ENCODE results near the gene SCAF8. TPM values are rescaled to one million over a fixed set of nuclear protein-coding genes. Genes with fewer than 3 reads are reported as not detected.

Gene SCAF8
- total RNA-seq, 1 donor: 40.5 TPM

DNA sequence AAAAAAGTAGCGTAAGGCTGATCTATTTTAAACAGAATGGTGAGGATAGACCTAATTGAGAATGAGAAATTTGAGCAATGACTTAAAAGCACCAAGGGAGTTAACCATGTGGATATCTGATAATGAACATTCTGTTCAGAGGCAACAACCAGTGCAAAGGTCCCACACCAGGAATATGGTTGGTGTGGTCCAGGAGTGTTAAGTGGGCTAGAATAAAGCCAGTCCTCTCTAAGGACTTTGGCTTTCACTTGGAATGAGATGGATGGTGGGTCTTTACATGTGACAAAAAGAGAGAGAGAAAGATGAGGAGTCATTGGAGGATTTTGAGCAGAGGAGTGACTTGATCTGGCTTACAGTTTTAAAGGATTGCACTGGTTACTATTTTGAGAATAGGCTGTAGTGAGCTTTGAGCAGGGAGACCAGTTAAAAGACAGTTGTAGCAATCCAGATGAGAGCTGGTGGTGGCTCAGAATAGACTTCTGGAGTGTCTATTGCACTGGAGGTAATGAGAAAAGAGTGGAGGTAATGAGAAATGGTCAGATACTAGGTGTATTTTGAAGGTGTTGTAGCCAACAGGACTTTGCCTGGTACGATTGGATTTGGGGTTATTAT, 89.8 kb downstream of the SCAF8 start:
- peaks cover 51% of the 10 kb centered on the region for H3K36me3 ChIP-seq (ENCODE audit: insufficient read depth, low read length)
- no peaks in the 10 kb centered on the region for H3K27me3 ChIP-seq (ENCODE audit: insufficient read depth, low read length)
- no peak for DNase-seq (ENCODE audit: insufficient read length, low spot score, missing footprints)
- H3K4me3 ChIP-seq (ENCODE audit: insufficient read depth, low read length): no peak overlapping the region
- peaks cover 20% of the 10 kb centered on the region for H3K79me2 ChIP-seq (ENCODE audit: insufficient read depth, low read length)
- no peak overlapping the region for H2AFZ ChIP-seq (ENCODE audit: low read length)
- H3K4me1 ChIP-seq (ENCODE audit: insufficient read depth, low read length): no peaks in the 10 kb centered on the region
- H3K27ac ChIP-seq (ENCODE audit: low read depth, low read length): no peak overlapping the region
- TF ChIP-seq, protein P1, sequence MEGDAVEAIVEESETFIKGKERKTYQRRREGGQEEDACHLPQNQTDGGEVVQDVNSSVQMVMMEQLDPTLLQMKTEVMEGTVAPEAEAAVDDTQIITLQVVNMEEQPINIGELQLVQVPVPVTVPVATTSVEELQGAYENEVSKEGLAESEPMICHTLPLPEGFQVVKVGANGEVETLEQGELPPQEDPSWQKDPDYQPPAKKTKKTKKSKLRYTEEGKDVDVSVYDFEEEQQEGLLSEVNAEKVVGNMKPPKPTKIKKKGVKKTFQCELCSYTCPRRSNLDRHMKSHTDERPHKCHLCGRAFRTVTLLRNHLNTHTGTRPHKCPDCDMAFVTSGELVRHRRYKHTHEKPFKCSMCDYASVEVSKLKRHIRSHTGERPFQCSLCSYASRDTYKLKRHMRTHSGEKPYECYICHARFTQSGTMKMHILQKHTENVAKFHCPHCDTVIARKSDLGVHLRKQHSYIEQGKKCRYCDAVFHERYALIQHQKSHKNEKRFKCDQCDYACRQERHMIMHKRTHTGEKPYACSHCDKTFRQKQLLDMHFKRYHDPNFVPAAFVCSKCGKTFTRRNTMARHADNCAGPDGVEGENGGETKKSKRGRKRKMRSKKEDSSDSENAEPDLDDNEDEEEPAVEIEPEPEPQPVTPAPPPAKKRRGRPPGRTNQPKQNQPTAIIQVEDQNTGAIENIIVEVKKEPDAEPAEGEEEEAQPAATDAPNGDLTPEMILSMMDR (IDR thresholded peaks at IDR 0.05; ENCODE audit: extremely low read depth, low read depth, low read length): no peak
- no peaks in the 10 kb centered on the region for H3K9me3 ChIP-seq (ENCODE audit: low read depth, low read length)
- H4K20me1 ChIP-seq (ENCODE audit: insufficient read depth, low read length): peaks cover 3% of the 10 kb centered on the region
- no peak overlapping the region for H3K4me2 ChIP-seq (ENCODE audit: insufficient read depth, low read length)

DNA sequence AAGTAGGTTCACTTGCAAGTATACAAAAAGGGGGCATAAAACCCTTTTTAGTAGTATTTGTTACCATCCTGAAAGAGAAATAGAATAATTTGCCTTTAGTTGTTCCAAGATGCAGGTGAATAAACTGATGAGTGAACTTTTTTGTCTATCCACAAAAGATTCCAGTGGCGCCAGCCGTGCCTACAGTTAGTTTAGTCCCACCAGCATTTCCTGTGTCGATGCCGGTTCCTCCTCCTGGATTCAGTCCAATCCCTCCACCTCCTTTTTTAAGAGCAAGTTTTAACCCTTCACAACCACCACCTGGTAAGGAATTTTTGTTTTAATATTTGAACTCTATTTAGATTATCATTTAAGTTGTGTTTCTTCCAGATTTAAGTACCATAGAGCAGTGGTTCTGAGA, 90.9 kb downstream of the SCAF8 start:
- DNase-seq (ENCODE audit: insufficient read length, low spot score, missing footprints): no peak
- no peak overlapping the region for H2AFZ ChIP-seq (ENCODE audit: low read length)
- no peak overlapping the region for H3K4me3 ChIP-seq (ENCODE audit: insufficient read depth, low read length)
- TF ChIP-seq, protein P1 (IDR thresholded peaks at IDR 0.05; ENCODE audit: extremely low read depth, low read depth, low read length): no peak
- peaks cover 23% of the 10 kb centered on the region for H3K79me2 ChIP-seq (ENCODE audit: insufficient read depth, low read length)
- H4K20me1 ChIP-seq (ENCODE audit: insufficient read depth, low read length): peaks cover 3% of the 10 kb centered on the region
- H3K27ac ChIP-seq (ENCODE audit: low read depth, low read length): no peak overlapping the region
- no peaks in the 10 kb centered on the region for H3K27me3 ChIP-seq (ENCODE audit: insufficient read depth, low read length)
- no peaks in the 10 kb centered on the region for H3K9me3 ChIP-seq (ENCODE audit: low read depth, low read length)
- no peak overlapping the region for H3K4me2 ChIP-seq (ENCODE audit: insufficient read depth, low read length)
- H3K36me3 ChIP-seq (ENCODE audit: insufficient read depth, low read length): peaks cover 47% of the 10 kb centered on the region
- H3K4me1 ChIP-seq (ENCODE audit: insufficient read depth, low read length): no peaks in the 10 kb centered on the region

DNA sequence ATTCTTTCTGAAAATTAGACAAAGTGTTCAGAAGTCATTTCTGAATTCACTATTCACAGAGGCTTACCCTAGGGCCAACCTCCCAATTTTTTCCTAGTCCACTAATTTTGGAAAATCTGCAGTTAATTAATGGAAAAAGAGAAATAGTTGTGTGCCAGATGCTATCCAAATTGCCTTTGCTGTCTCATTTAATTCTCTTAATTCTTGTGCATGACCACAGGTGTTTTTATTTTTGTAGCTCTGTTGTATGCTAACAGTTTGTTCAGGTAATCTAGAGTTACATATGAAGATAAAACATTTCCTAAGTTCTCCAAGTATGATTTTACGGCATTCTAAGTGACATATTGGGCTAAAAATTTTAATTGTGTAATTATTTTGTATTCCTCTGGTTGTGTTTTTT, 96.8 kb downstream of the SCAF8 start:
- Histone ChIP-seq H3K36me3 (ENCODE audit: insufficient read depth, low read length) (peaks cover 37% of the 10 kb centered on the region), H3K79me2 (ENCODE audit: insufficient read depth, low read length) (peaks cover 31% of the 10 kb centered on the region)
- TF ChIP-seq, protein P1 (IDR thresholded peaks at IDR 0.05; ENCODE audit: extremely low read depth, low read depth, low read length): no peak

DNA sequence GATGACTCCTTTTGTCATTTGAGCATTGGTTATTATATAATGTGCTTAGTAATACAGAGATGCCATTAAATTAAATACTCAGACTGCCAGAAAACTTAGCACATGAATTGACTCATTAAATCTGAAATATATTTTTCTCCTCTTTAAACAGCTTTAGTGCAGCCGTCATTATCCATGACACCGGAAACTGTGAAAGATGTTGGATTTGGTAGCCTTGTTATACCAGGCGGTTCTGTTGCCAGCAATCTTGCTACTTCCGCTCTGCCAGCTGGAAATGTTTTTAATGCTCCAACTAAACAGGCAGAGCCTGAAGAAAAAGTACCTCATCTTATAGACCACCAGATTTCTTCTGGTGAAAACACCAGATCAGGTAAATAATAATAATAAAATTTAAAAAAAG, 97.6 kb downstream of the SCAF8 start:
- Histone ChIP-seq H4K20me1 (ENCODE audit: insufficient read depth, low read length) (no peaks in the 10 kb centered on the region), H3K4me3 (ENCODE audit: insufficient read depth, low read length) (no peak overlapping the region), H3K79me2 (ENCODE audit: insufficient read depth, low read length) (peaks cover 38% of the 10 kb centered on the region), H3K27me3 (ENCODE audit: insufficient read depth, low read length) (no peaks in the 10 kb centered on the region), H3K4me2 (ENCODE audit: insufficient read depth, low read length) (no peak overlapping the region), H3K9me3 (ENCODE audit: low read depth, low read length) (no peaks in the 10 kb centered on the region), H2AFZ (ENCODE audit: low read length) (no peak overlapping the region), H3K4me1 (ENCODE audit: insufficient read depth, low read length) (no peaks in the 10 kb centered on the region), H3K27ac (ENCODE audit: low read depth, low read length) (no peak overlapping the region), H3K36me3 (ENCODE audit: insufficient read depth, low read length) (peaks cover 37% of the 10 kb centered on the region)
- TF ChIP-seq, protein P1 (IDR thresholded peaks at IDR 0.05; ENCODE audit: extremely low read depth, low read depth, low read length): no peak
- no peak for DNase-seq (ENCODE audit: insufficient read length, low spot score, missing footprints)

More for the DNA sequence above, 96.8 kb downstream of the SCAF8 start:
- no peak overlapping the region for H2AFZ ChIP-seq (ENCODE audit: low read length)
- H4K20me1 ChIP-seq (ENCODE audit: insufficient read depth, low read length): no peaks in the 10 kb centered on the region
- no peak overlapping the region for H3K4me3 ChIP-seq (ENCODE audit: insufficient read depth, low read length)
- H3K27me3 ChIP-seq (ENCODE audit: insufficient read depth, low read length): no peaks in the 10 kb centered on the region
- no peaks in the 10 kb centered on the region for H3K9me3 ChIP-seq (ENCODE audit: low read depth, low read length)
- no peak overlapping the region for H3K27ac ChIP-seq (ENCODE audit: low read depth, low read length)
- DNase-seq (ENCODE audit: insufficient read length, low spot score, missing footprints): no peak
- H3K4me2 ChIP-seq (ENCODE audit: insufficient read depth, low read length): no peak overlapping the region
- H3K4me1 ChIP-seq (ENCODE audit: insufficient read depth, low read length): no peaks in the 10 kb centered on the region
